Measurements from ENCODE around the gene CLMN.

The CLMN gene

DNA sequence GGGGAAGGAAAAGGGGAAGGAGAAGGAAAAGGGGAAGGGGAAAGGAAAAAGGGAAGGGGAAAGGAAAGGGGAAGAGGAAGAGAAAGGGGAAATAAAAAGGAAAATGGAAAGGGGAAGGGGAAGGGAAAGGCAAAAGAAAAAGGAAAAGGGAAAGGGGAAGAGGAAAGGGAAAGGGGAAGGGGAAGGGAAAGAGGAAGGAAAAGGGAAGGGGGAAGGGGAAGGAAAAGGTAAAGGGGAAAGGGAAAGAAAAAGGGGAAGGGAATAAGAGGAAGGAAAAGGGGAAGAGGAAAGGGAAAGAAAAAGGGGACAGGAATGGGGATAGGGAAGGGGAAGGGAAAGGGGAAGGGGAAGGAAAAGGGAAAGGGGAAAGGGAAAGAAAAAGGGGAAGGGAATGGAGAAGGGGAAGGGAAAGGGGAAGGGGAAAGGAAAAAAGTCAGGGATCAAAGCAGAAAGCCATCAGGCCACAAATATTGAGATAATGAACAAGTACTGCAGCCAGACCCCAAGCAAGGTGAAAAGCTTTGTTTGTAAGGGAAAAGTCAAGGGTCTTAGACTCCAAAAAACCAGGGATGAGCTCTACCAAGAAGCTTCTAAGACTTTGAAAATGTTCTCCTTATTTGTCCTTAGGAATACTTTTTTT, 182.4 kb downstream of the CLMN start:
- DNase-seq (ENCODE audit: low read depth), result no peak

DNA sequence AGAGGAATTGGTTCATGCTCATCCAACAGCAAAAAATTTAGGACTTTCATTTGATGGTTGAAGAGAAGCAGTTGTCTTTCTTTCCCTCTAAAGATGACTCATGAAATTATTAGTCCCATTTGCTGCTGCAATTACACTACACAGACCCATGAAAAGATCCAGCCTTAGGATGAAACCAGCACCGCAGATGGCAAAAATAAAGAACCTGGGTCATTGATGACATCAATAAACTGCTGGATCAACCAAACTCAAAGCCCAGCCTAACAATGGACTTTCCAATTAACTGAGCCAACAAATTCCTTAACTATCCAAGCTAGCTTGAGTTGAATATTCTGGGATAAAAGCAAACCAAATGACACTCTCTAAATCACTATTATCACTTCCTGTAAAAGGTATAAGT, 183.1 kb downstream of the CLMN start:
- DNase-seq (ENCODE audit: low read depth), result no peak

DNA sequence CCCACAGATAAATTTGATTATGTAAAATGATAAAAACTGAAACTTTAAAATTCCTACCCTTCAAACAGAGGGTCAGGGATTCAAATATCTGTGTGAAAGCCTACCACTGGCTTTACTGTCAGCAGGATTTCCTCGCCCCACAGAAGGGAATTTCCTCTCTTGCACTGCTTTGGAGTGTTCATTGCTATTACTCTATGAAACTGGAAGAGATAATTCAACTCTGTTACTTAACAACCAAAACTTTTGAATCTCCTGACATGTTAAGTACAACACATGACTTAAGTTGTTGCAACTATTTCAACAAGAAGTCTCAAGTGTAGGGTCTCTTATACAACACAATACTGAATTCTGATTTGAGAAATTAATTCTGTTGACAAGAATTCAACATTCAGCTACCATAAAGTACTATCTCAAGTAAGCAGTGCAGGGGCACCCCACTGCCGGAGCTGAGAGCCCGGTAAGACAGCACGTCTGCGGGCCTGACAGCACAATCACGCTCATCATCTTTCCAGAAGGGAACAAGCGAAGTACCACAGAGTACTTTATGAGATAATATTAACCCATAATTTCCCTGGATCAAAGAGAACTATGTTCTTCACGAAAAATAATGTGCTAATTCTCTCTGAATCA, 185.3 kb downstream of the CLMN start:
- no peak for DNase-seq (ENCODE audit: low read depth)

DNA sequence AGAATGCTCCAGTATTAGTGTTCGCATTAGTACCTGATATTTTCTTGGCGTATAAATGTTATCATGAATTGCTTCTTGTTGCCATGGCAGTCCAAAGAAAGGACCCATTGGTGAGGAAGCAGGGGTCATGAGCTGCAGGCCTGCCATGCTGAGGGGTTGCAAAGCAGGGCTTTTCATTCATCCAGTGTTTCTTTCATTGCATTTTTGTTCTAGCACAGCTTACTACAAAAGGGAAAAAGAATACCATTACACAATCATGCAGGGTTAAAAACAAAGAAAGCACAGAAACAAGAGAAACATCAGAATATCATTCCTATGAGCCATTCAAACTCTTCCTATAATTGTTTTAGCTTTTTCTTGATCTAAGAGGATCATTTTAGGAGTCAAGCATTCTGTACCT, 186.4 kb downstream of the CLMN start:
- no peak for DNase-seq (ENCODE audit: low read depth)

DNA sequence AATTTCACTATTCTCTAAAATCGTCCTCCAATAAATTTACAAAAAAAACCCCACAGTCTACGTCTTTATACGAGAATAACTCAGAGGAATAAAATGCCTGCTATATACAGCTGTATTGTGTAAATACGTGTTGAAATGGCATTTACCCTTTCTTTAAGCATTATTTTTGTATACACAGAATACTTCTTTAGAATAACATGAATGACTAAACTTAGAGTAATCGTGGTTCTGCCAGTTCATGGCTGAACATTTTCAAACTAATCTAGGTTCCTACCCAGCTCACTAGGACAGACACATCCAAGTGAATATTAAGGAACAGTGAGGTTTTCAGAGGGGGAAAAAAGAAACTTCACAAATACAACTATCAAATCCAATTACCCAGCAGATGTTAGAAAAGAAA, 186.9 kb downstream of the CLMN start:
- DNase-seq (ENCODE audit: low read depth), result no peak
